ENCODE data around the gene OLFML1.
A peak's percentile ranks its signal among the peaks of the same experiment; 100 is the strongest.

OLFML1 gene

DNA sequence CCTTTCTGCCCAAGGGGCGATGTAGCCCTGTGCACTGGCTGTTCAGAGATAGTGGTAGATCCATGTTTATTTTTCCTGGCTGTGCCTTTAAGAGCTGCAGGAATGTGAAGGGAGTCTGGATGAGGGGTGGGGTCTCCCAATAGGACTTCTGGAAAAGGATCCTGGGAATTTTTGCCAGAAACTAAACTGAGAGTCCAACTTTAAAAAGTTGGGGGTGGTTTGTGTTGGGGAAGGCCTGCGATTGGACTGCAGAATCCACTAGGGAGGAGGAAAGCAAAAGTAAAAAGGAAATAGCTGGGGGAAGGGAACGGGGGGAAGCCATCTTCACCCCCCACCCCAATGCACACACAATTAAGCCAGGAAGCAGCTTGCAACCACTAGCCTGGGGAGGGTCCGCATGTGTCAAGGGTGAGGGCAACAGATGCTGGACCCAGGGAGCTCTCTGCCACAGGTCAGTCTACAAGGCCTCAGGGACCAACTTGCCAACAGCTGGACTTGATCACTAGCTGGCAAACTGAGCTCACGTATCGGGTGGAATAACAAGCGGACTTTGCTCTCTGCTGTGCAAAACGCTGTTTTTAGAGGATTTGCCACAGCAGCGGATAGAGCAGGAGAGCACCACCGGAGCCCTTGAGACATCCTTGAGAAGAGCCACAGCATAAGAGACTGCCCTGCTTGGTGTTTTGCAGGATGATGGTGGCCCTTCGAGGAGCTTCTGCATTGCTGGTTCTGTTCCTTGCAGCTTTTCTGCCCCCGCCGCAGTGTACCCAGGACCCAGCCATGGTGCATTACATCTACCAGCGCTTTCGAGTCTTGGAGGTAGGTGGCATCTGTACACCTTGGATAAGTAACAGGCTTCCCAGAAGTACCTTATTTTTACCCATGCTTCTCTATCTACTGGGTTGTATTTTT lies at the start of gene OLFML1:
Gene OLFML1 (plus strand): TSS at position 321 of the 912 bp plus-strand sequence. CDS start 370 bp downstream, at position 691.
- no peak for FAIRE-seq
- DNase-seq (ENCODE audit: insufficient read length, low spot score), result no peak
- TF ChIP-seq, protein P1, sequence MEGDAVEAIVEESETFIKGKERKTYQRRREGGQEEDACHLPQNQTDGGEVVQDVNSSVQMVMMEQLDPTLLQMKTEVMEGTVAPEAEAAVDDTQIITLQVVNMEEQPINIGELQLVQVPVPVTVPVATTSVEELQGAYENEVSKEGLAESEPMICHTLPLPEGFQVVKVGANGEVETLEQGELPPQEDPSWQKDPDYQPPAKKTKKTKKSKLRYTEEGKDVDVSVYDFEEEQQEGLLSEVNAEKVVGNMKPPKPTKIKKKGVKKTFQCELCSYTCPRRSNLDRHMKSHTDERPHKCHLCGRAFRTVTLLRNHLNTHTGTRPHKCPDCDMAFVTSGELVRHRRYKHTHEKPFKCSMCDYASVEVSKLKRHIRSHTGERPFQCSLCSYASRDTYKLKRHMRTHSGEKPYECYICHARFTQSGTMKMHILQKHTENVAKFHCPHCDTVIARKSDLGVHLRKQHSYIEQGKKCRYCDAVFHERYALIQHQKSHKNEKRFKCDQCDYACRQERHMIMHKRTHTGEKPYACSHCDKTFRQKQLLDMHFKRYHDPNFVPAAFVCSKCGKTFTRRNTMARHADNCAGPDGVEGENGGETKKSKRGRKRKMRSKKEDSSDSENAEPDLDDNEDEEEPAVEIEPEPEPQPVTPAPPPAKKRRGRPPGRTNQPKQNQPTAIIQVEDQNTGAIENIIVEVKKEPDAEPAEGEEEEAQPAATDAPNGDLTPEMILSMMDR (IDR thresholded peaks at IDR 0.05; ENCODE audit: insufficient read depth, missing control alignments), result no peak

DNA sequence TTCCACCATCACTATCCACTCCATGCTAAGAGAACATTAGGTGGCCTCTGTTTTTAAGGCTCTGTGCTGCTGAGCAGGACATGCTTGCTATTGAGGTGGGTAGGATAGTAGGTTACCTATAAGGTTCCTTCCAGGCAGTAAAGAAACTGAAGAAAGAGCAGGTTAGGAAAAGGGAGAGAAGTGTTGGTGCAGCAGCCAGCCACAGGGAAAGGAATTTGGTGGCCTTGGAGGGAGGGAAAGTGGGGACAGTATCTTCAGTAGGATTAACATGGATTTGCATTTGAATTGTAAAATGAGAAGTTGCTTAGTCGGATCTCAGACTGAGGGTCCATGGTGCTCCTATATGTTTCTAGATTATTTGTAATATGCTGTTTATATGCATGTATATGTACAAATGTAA lies 49.2 kb upstream of the OLFML1 start:
- DNase-seq (ENCODE audit: insufficient read length, low spot score) (no peak), FAIRE-seq (no peak)
- TF ChIP-seq, protein P1 (IDR thresholded peaks at IDR 0.05; ENCODE audit: insufficient read depth, missing control alignments), result no peak

DNA sequence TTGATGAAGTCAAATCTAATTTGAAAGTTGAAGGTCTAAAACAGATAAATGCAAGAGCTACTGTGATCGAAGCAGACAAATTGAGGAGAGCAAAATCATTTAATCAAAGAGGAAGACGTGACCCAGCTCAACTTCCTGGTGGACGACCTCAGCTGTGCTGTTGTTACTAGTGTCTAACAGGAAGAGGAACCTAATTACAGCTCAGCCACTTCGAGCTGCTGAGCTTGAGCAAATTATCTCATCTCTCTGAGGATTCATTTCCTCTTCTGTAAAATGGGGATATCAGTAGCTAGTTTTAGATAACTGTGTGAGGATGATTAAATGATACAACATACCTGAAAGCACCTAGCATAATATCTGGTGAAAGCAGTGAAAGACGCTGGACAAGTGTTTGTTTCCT lies 48.6 kb upstream of the OLFML1 start:
- TF ChIP-seq, protein P1 (IDR thresholded peaks at IDR 0.05; ENCODE audit: insufficient read depth, missing control alignments), result no peak
- DNase-seq (ENCODE audit: insufficient read length, low spot score) (no peak), FAIRE-seq (no peak)

DNA sequence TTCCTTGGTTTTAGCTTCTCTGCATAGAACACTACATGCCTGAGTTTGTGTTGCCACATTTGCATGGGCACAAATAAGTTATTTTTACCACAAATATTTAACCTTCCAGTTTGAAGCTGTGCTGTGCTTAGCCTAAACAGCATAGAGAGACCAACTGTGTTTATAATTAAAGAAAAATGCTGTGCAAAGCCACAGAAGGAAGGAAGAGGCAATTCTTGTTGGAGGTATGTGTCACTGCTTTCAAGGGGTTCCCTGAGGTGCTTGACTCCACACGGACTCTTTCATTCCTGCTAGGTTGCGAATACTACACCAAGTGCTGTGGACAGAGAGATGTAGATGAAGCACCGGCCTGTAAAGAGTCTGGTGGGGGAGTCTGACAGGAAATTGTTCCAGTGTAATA lies 47.6 kb upstream of the OLFML1 start:
- FAIRE-seq (no peak), DNase-seq (ENCODE audit: insufficient read length, low spot score) (no peak)
- TF ChIP-seq, protein P1 (IDR thresholded peaks at IDR 0.05; ENCODE audit: insufficient read depth, missing control alignments), result no peak

DNA sequence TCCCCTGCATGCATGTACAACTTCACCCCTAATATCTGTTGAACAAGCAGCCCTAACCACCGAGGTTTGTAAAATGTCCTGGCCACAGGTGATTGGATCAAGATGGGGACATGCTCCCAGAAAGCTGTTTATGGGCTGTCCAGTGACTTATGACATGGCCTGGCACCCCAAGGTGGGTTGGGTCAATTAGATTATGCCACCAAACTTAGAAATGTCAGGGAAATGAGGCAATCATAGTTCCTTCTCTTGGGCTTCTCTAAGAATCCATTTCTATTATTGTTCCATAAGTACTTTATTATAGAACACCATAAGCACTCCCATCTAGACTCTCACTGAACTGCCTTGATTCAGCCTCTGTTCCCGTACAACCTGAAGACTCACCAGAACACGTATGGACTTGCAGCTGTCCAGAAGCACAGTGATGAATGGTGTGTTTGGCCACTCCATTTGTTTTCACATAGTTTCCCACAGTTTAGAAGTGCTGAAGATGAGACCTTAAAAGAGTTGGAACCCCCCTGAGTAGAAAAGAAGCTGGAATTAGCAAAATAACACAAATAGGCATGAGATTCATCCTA lies 45.5 kb upstream of the OLFML1 start:
- DNase-seq (ENCODE audit: insufficient read length, low spot score) (no peak), FAIRE-seq (no peak)
- TF ChIP-seq, protein P1 (IDR thresholded peaks at IDR 0.05; ENCODE audit: insufficient read depth, missing control alignments), result no peak

DNA sequence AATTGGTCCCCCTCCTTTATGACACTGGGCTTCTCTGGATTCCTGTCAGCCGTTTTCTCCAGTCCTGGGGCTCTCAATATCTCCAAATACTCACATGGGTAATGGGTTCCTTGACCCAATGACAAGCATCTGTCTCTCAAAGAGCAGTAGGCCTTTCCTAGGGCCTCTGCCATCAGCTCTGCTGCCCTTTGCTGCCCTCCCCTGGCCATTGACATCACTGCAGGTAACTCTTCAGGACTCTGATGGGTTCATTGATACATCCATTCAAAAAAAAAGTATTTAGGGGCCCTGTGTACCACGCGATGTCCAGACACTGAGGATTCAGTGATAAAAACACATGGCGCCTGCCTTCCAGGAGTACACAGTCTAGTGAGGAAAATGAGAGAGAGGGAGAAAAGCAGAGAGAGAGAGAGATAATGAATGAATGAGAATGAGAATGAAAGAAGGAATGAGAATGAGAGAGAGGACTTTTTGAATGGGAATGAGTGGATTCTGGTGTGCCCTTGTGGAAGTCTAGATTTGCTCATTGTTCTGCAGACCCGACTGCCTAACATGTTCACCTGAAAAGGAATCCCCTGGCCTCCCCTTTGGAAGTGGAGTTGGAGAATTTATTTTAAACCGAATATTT lies 42.6 kb upstream of the OLFML1 start:
- TF ChIP-seq, protein P1 (IDR thresholded peaks at IDR 0.05; ENCODE audit: insufficient read depth, missing control alignments), result peak; percentile 82
- peak; percentile 26 for DNase-seq (ENCODE audit: insufficient read length, low spot score)
- FAIRE-seq, result no peak

Measured in D721Med (cell line).